ENCODE measurements around the gene TMEM131L. TPM values are rescaled to one million over a fixed set of nuclear protein-coding genes. Genes with fewer than 3 reads are reported as not detected.
A peak's percentile ranks its signal among the peaks of the same experiment; 100 is the strongest.

TMEM131L gene
- total RNA-seq, 1 donor from 2014 or later, result 18.9 TPM

DNA sequence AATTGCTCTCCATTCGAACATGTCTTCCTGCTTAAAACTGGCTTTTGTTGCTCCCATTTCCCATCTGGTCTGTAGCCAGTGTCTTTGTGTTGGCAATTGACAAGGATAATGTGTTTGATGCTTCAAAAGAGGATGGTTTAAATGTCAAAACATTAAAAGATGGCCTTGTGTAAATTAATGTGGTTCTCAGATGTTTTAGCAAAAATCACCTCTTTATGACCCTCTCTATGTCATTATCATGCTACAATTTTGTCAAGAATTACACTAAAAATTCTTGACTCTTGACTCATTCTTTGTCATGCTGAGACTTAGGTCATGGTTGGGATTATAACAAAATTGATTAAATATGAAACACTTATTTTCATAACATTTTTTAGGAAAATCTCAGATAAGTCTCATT is 47.4 kb downstream of the TMEM131L start:
- Mint-ChIP-seq H3K36me3 (ENCODE audit: insufficient read depth) (peaks cover 3% of the 10 kb centered on the region), H3K27ac (no peak overlapping the region), H3K27me3 (no peaks in the 10 kb centered on the region), H3K4me1 (ENCODE audit: low read depth) (peaks cover 37% of the 10 kb centered on the region), H3K4me3 (ENCODE audit: low read depth) (no peak overlapping the region), H3K9me3 (ENCODE audit: low read depth) (peaks cover 3% of the 10 kb centered on the region)
- DNase-seq (ENCODE audit: low spot score, unreplicated experiment), result no peak
- no peak for TF ChIP-seq CTCF (IDR thresholded peaks at IDR 0.05; ENCODE audit: unreplicated experiment)

GRCh38 chr4:153514001-153514526 is 47.9 kb downstream of the TMEM131L start:
- no peak for DNase-seq (ENCODE audit: low spot score, unreplicated experiment)
- Mint-ChIP-seq H3K9me3 (ENCODE audit: low read depth) (peaks cover 3% of the 10 kb centered on the region), H3K27me3 (no peaks in the 10 kb centered on the region), H3K36me3 (ENCODE audit: insufficient read depth) (peaks cover 3% of the 10 kb centered on the region), H3K27ac (no peak overlapping the region), H3K4me1 (ENCODE audit: low read depth) (peaks cover 42% of the 10 kb centered on the region), H3K4me3 (ENCODE audit: low read depth) (no peak overlapping the region)
- TF ChIP-seq CTCF (IDR thresholded peaks at IDR 0.05; ENCODE audit: unreplicated experiment), result no peak

DNA sequence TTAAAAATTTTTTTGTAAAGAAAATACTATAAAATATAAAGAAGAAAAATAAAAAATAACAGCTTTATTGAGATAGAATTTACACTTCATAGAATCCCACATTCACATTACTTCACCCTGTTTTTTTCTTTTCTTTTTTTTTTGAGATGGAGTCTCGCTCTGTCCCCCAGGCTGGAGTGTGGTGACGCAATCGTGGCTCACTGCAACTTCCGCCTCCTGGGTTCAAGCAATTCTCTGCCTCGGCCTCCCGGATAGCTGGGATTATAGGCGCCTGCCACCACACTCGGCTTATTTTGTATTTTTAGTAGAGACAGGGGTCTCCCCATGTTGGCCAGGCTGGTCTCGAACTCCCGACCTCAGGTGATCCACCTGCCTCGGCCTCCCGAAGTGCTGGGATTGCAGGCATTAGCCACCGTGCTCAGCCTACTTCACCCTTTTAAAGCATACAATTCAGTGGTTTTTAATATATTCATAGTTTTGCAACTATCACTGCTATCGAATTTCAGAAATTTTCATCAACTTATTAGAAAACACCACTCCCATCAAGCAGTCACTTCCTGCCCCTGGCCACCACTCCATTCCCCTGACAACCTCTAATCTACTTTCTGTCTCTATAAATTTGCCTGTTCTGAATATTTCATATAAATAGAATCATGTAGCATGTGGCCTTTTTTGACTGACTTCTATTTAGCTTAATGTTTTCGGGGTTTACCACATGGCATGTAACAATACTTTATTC is 48.7 kb downstream of the TMEM131L start:
- Mint-ChIP-seq H3K36me3 (ENCODE audit: insufficient read depth) (peaks cover 3% of the 10 kb centered on the region), H3K4me1 (ENCODE audit: low read depth) (peaks cover 43% of the 10 kb centered on the region), H3K4me3 (ENCODE audit: low read depth) (no peak overlapping the region), H3K27me3 (no peaks in the 10 kb centered on the region), H3K9me3 (ENCODE audit: low read depth) (peaks cover 3% of the 10 kb centered on the region), H3K27ac (no peak overlapping the region)
- no peak for TF ChIP-seq CTCF (IDR thresholded peaks at IDR 0.05; ENCODE audit: unreplicated experiment)
- no peak for DNase-seq (ENCODE audit: low spot score, unreplicated experiment)

DNA sequence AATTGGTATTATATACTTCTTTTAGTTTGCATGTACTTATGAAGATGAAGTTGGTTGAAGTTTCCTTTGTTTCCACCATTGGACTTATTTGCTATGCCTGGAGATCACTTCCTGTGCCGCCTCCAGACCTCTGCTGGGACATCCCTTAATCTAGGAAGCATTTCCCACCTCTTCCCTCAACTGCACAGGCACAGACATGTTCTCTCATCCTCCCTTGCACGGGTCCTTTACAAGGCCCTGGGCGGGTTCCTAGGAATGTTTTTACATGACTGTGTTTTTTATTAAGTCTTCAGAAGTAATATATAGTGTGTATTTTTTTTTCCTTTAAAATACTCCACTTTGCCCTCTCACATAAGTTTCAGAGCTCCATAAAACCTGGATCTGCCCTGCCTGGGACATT is 51.0 kb downstream of the TMEM131L start:
- Mint-ChIP-seq H3K27ac (no peak overlapping the region), H3K9me3 (ENCODE audit: low read depth) (peaks cover 7% of the 10 kb centered on the region), H3K4me3 (ENCODE audit: low read depth) (no peak overlapping the region), H3K4me1 (ENCODE audit: low read depth) (peaks cover 45% of the 10 kb centered on the region), H3K36me3 (ENCODE audit: insufficient read depth) (peaks cover 3% of the 10 kb centered on the region), H3K27me3 (no peaks in the 10 kb centered on the region)
- no peak for TF ChIP-seq CTCF (IDR thresholded peaks at IDR 0.05; ENCODE audit: unreplicated experiment)
- DNase-seq (ENCODE audit: low spot score, unreplicated experiment), result no peak

DNA sequence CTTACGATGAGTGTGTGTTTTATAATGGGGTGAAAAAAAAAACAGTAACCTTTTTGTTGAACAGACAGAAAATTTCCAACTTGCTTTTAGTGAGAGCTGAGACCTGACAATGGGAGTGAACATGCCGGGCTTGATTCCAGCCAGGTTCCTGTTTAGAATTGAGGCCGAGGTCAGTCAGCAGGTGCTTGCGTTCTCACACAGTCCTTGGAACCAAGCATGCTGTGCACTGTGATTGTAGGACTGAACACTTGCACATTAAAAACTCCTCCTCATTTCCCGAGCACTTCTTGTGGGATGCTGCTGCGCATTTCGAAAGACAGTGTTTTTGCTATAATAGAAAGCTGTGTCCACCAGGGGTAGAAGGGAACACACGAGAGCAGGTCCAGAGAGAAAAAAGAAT is 51.8 kb downstream of the TMEM131L start:
- TF ChIP-seq CTCF (IDR thresholded peaks at IDR 0.05; ENCODE audit: unreplicated experiment), result no peak
- Mint-ChIP-seq H3K27me3 (no peaks in the 10 kb centered on the region), H3K9me3 (ENCODE audit: low read depth) (peaks cover 7% of the 10 kb centered on the region), H3K36me3 (ENCODE audit: insufficient read depth) (peaks cover 3% of the 10 kb centered on the region), H3K4me3 (ENCODE audit: low read depth) (no peak overlapping the region), H3K27ac (peak overlapping the region; percentile 89), H3K4me1 (ENCODE audit: low read depth) (peaks cover 38% of the 10 kb centered on the region)
- no peak for DNase-seq (ENCODE audit: low spot score, unreplicated experiment)

Measured in progenitor cell of endocrine pancreas (in vitro differentiated cells).